ENCODE data around the gene SEMA6A. TPM values are rescaled to one million over a fixed set of nuclear protein-coding genes. Genes with fewer than 3 reads are reported as not detected.
"Not testable (repeated sequence)": the region's sequence is repeated elsewhere in the genome, so short reads cannot be mapped to it uniquely, and the experiment has no call there.

The SEMA6A gene
- total RNA-seq, 1 experiment from 2014 or later: 39.0 TPM

GRCh38 chr5:116532762-116533525, 41.7 kb downstream of the SEMA6A start:
- no peak for DNase-seq (ENCODE audit: low read depth, low spot score)
- in situ Hi-C loops (cut with HindIII; ENCODE audit: low pct_unique_long_range_greater_than_20kb, low sequenced_read_pairs): no loop called here

GRCh38 chr5:116531635-116532034, 43.0 kb downstream of the SEMA6A start:
- in situ Hi-C loops (cut with HindIII; ENCODE audit: low pct_unique_long_range_greater_than_20kb, low sequenced_read_pairs): no loop called here
- no peak for DNase-seq (ENCODE audit: low read depth, low spot score)

DNA sequence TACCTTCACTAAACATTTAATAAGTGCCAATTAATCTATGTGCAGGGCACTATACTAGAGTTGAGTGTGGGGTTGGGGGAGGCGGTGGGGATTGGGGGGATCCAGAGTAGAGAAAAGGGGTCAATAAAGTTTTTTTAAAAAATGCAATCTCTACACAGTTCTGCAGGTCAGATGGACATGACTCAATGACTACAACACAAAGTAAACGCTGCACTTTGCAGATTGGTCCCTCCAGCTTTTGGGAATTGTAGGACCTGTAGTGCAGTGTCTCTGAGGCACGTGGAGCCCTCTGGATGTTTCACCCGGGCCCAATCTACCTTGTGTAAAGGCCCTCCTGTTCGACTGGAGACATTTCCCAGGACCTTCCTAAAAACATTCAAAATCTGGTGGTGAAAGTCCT, 43.5 kb downstream of the SEMA6A start:
- DNase-seq (ENCODE audit: low read depth, low spot score): no peak
- in situ Hi-C loops (cut with HindIII; ENCODE audit: low pct_unique_long_range_greater_than_20kb, low sequenced_read_pairs): no loop called here

DNA sequence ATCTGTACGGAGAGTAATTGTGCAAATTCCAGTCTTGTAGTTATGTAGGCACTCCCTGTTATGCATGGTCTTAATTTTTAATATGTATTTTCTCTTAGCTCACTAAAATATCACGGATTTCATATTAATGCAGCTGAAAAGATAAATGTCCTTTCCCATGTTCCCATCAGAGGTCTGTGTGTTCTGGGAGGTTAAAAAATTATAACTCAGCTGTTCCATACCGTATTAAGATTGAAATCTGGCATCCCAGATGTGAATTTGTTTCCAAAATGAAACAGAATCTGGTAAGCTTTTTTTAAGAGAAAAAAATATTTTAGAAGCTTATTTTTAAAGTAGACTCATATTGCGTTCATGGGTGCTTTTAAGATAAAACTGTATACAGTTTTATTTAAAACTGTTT, 44.3 kb downstream of the SEMA6A start:
- in situ Hi-C loops (cut with HindIII; ENCODE audit: low pct_unique_long_range_greater_than_20kb, low sequenced_read_pairs): no loop called here
- DNase-seq (ENCODE audit: low read depth, low spot score): no peak

GRCh38 chr5:116529615-116530014, 45.0 kb downstream of the SEMA6A start:
- in situ Hi-C loops (cut with HindIII; ENCODE audit: low pct_unique_long_range_greater_than_20kb, low sequenced_read_pairs): no loop called here
- DNase-seq (ENCODE audit: low read depth, low spot score): no peak

DNA sequence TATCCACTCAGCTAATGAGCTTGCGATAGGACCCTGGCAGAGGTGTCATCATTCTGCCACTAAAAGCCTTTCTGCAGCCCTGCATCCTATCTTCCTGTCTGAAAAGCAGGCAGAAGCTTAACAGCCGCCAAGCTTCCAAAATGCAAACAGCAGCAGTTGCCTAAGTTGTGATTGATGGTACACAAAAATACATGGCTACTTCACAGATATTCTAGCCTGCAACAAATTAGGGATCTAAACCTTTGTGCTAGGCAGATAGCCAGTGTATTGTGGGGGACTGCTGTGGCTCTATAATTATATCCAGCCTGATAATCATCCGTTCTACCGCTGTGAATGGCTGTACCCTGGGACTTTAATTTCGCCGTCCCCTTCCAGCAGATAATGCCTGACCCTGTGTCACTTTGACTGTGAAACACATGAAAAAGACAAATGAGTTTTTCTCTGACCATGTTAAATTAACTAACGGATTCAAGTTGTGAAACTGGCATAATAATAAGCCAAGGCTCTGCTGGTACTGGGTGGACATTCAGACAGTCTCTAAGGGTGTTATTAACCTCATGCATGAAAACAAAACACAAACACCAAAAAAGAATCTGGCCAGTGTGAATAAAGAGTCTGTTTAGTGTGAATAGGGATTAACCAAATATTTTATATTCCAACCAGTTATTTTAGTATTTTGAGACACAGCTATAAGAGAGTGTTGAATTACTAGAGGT, 45.9 kb downstream of the SEMA6A start:
- in situ Hi-C loops (cut with HindIII; ENCODE audit: low pct_unique_long_range_greater_than_20kb, low sequenced_read_pairs): no loop called here
- no peak for DNase-seq (ENCODE audit: low read depth, low spot score)

DNA sequence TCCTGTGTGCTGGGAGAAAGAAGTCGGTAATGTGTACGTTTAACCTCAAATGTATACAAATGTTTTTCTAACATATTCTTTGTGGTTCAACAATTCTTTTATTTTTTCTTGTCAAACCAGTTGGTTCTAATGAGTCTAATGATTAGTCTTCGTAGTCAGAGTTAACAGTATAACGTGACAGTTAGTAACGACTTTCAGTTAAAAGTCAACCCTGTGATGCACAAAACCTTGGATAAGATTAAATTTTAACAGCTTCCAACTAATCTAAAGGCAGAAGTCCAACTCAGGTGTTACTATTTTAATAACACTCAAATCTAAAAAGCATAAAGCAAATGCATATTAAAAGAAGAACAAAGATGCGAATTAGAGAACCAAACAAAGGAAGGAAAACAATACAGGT, 47.0 kb downstream of the SEMA6A start:
- no peak for DNase-seq (ENCODE audit: low read depth, low spot score)
- in situ Hi-C loops (cut with HindIII; ENCODE audit: low pct_unique_long_range_greater_than_20kb, low sequenced_read_pairs): no loop called here

- in situ Hi-C loops (cut with HindIII; ENCODE audit: low pct_unique_long_range_greater_than_20kb, low sequenced_read_pairs): no loop called here
- no peak for DNase-seq (ENCODE audit: low read depth, low spot score)
Observed at GRCh38 chr5:116525674-116526073, 48.9 kb downstream of the SEMA6A start.

DNA sequence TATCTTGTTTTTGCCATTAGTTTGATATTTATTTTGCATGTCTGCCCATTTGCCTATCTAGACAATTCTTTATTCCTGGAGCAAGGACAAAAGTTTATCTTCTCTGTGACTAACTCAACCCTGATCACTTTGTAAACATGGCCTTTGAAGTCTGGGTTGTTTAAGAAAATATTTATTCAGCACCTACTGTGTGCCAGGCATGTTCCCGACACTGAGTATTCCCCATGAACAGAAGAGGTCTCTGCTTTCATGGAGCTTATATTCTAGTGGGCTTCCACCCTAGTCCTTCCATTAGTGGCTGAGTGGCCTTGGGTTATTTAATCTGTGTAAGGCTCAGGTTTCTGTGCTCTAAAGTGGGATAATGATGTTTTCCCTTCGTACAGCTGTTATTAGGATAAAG, 49.7 kb downstream of the SEMA6A start:
- no peak for DNase-seq (ENCODE audit: low read depth, low spot score)
- in situ Hi-C loops (cut with HindIII; ENCODE audit: low pct_unique_long_range_greater_than_20kb, low sequenced_read_pairs): no loop called here

GRCh38 chr5:116524051-116524904, 50.3 kb downstream of the SEMA6A start:
- in situ Hi-C loops (cut with HindIII; ENCODE audit: low pct_unique_long_range_greater_than_20kb, low sequenced_read_pairs): no loop called here
- no peak for DNase-seq (ENCODE audit: low read depth, low spot score)

DNA sequence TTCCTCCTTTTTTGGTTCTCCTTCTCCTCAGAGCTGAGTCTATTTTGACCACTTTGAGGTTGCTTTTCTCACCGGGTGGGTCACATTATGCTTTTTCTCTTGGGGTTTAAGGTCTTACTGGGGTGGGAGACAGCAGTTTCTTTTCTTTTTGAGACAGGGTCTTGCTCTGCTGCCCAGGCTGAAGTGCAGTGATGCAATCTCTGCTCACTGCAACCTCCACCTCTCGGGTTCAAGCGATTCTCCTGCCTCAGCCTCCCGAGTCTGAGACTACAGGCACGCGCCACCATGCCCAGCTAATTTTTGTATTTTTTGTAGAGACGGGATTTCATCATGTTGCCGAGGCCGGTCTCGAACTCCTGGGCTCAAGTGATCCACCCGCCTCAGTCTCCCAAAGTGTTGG, 51.4 kb downstream of the SEMA6A start:
- in situ Hi-C loops (cut with HindIII; ENCODE audit: low pct_unique_long_range_greater_than_20kb, low sequenced_read_pairs); DNase-seq (ENCODE audit: low read depth, low spot score): not testable (repeated sequence)

DNA sequence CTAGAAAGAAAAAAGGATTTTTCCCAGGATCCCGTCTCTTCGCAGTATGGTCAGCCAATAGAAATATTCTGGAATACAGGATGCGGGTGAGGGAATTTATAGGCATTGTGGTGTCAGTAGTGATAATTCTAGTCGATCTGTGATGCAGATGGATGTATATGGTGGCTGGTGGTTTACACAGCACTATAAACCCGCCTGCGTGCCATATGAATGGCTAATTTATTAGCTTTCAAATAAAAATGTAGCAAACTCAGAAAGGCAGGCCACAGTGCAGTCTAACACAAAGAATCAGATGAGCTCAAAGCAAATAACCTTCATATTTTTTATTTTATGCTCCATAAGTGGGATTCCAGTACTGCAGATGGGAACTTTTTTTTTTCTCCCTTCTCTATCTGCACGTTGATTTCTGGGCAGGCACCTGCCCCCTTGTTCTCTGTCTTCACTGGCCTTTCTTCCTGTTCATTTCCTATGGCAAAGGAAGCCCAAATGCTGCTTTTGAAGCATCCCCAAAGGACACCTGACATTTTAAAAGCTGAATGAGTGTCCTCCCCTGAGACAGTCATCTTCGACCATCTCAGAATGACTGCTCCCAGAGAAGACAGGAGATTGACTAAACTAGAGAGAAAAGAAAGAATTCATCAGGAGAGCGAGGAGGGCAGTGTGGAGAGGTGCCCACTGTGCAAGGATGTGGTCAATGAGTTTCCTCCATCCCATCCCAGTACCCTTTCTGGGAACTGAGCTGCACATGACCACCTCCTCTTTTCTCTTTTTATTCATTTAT, 52.1 kb downstream of the SEMA6A start:
- no peak for DNase-seq (ENCODE audit: low read depth, low spot score)
- in situ Hi-C loops (cut with HindIII; ENCODE audit: low pct_unique_long_range_greater_than_20kb, low sequenced_read_pairs): no loop called here

DNA sequence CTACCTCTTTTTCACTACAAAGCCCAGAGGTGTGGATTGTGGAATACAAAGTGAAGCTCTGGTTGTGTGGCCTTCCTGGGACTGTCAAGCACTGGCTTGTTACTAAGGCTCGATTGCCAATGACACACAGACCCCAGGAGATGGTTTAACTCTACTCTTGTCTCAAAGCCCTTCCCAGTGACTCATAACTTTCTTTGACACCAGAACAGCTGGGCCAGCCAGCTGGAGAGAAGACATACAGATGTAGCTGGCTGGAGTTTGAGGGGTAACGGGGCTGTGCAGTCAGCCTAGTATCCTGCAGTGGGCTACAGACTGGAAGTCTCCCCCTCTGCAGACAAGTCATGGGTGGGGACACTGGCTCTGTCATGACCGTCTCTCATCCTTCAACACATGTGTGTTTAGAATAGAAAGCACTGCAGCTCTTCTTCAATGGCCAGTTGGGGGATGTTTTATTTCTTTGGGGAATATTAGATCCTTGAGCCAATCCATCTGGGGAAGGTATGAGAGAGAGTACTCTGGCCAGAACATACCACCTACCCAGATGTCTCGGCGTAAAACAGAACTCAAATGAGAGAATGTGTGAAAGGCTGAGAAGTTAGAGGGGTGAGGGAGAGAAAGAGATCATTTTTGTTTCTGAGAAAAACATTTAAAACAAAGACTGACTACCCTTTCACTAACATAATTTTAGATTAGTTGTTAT, 53.3 kb downstream of the SEMA6A start:
- in situ Hi-C loops (cut with HindIII; ENCODE audit: low pct_unique_long_range_greater_than_20kb, low sequenced_read_pairs): no loop called here
- no peak for DNase-seq (ENCODE audit: low read depth, low spot score)

- in situ Hi-C loops (cut with HindIII; ENCODE audit: low pct_unique_long_range_greater_than_20kb, low sequenced_read_pairs): no loop called here
Observed at GRCh38 chr5:116520771-116521170, 53.9 kb downstream of the SEMA6A start.

GRCh38 chr5:116518423-116518822, 56.2 kb downstream of the SEMA6A start:
- no peak for DNase-seq (ENCODE audit: low read depth, low spot score)
- in situ Hi-C loops (cut with HindIII; ENCODE audit: low pct_unique_long_range_greater_than_20kb, low sequenced_read_pairs): no loop called here

More at GRCh38 chr5:116520771-116521170, 53.9 kb downstream of the SEMA6A start:
- DNase-seq (ENCODE audit: low read depth, low spot score): no peak

GRCh38 chr5:116517488-116517887, 57.1 kb downstream of the SEMA6A start:
- DNase-seq (ENCODE audit: low read depth, low spot score): no peak
- in situ Hi-C loops (cut with HindIII; ENCODE audit: low pct_unique_long_range_greater_than_20kb, low sequenced_read_pairs): no loop called here

DNA sequence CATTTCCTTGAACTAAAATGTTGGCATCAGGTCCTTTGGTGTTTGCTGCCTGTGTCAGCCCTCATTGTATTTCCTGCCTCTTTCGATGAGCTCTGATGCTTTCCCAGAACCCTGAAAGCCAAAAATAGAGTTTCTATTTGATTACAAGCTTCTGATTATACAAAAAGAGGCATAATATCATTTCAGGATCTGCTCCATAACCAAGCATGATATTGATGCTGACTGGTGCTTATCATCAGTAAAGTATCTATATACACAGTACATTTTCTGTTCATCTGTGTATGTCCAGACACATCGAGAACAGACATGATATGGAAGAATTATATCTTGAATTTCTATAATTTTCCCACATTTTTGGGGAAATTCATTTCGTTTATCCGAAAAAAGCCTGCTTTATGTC, 58.6 kb downstream of the SEMA6A start:
- no peak for DNase-seq (ENCODE audit: low read depth, low spot score)
- in situ Hi-C loops (cut with HindIII; ENCODE audit: low pct_unique_long_range_greater_than_20kb, low sequenced_read_pairs): no loop called here
